MM.1S (cell line): ENCODE results near the gene ANTXR1.

Experiments used
- DNase-seq: peaks from one replicate; pipeline ENCODE4 v3.0.0-alpha.2; 2015
- H2AFZ ChIP-seq: fragments of 300-600 bp; sonication (generic); 2 replicates; pipeline ENCODE4 v1.6.0; 2016; ENCODE audit warnings: antibody characterized with exemption, low read length
- H3F3A ChIP-seq: fragments of 300-600 bp; sonication (generic); 2 replicates; pipeline ENCODE4 v1.6.1; 2016; ENCODE audit warnings: mild to moderate bottlenecking, antibody characterized with exemption, low read length, moderate library complexity, mixed read lengths; ENCODE audit not compliant: insufficient read depth
- H3K27ac ChIP-seq: fragments of 300-600 bp; sonication (generic); 2 replicates; pipeline ENCODE4 v1.5.1; 2016; ENCODE audit warnings: mild to moderate bottlenecking, low read length
- H3K27me3 ChIP-seq: fragments of 300-600 bp; sonication (generic); replicated peaks from 2 replicates; pipeline ENCODE4 v1.6.0; 2016; ENCODE audit warnings: low read length; ENCODE audit not compliant: insufficient read depth
- H3K36me3 ChIP-seq: fragments of 300-600 bp; sonication (generic); replicated peaks from 2 replicates; pipeline ENCODE4 v1.6.1; 2016; ENCODE audit warnings: mild to moderate bottlenecking, low read length, mixed read lengths; ENCODE audit not compliant: insufficient read depth
- H3K4me1 ChIP-seq: fragments of 300-600 bp; sonication (generic); 2 replicates; pipeline ENCODE4 v1.6.1; 2016; ENCODE audit warnings: low read length, mixed read lengths
- H3K4me2 ChIP-seq: fragments of 300-600 bp; sonication (generic); 2 replicates; pipeline ENCODE4 v1.6.0; 2016; ENCODE audit warnings: low read depth, low read length
- H3K4me3 ChIP-seq: fragments of 300-600 bp; sonication (generic); 2 replicates; pipeline ENCODE4 v1.5.1; 2016; ENCODE audit warnings: low read length, mixed read lengths
- H3K79me2 ChIP-seq: fragments of 300-600 bp; sonication (generic); 2 replicates; pipeline ENCODE4 v1.6.1; 2016; ENCODE audit warnings: mixed run types, low read length, mixed read lengths
- H3K9ac ChIP-seq: fragments of 300-600 bp; sonication (generic); 2 replicates; pipeline ENCODE4 v1.6.1; 2016; ENCODE audit warnings: low read length, mixed read lengths
- H3K9me2 ChIP-seq: fragments of 300-600 bp; sonication (generic); replicated peaks from 2 replicates; pipeline ENCODE4 v1.6.1; 2016; ENCODE audit warnings: mild to moderate bottlenecking, low read length, mixed read lengths; ENCODE audit not compliant: insufficient read depth
- H3K9me3 ChIP-seq: fragments of 300-600 bp; sonication (generic); replicated peaks from 2 replicates; pipeline ENCODE4 v1.6.1; 2016; ENCODE audit warnings: mild to moderate bottlenecking, low read length, mixed read lengths; ENCODE audit not compliant: insufficient read depth
- H4K20me1 ChIP-seq: fragments of 300-600 bp; sonication (generic); 2 replicates; pipeline ENCODE4 v1.6.1; 2016; ENCODE audit warnings: mild to moderate bottlenecking, low read length, moderate library complexity, mixed read lengths; ENCODE audit not compliant: insufficient read depth
- CTCF ChIP-seq: fragments of 300-600 bp; sonication (generic); IDR thresholded peaks from 2 replicates; pipeline ENCODE4 v1.5.1; 2016; ENCODE audit warnings: antibody characterized with exemption, low read length, mixed read lengths
- EZH2 ChIP-seq: fragments of 300-600 bp; sonication (generic); optimal IDR thresholded peaks from 2 replicates; pipeline ENCODE3; 2017; ENCODE audit warnings: low read depth, mild to moderate bottlenecking, antibody characterized with exemption, low read length, mixed read lengths
- EZH2phosphoT487 ChIP-seq: fragments of 300-600 bp; sonication (generic); IDR thresholded peaks from 2 replicates; pipeline ENCODE4 v1.6.1; 2018; ENCODE audit warnings: antibody characterized with exemption, low read length

ANTXR1 gene

DNA sequence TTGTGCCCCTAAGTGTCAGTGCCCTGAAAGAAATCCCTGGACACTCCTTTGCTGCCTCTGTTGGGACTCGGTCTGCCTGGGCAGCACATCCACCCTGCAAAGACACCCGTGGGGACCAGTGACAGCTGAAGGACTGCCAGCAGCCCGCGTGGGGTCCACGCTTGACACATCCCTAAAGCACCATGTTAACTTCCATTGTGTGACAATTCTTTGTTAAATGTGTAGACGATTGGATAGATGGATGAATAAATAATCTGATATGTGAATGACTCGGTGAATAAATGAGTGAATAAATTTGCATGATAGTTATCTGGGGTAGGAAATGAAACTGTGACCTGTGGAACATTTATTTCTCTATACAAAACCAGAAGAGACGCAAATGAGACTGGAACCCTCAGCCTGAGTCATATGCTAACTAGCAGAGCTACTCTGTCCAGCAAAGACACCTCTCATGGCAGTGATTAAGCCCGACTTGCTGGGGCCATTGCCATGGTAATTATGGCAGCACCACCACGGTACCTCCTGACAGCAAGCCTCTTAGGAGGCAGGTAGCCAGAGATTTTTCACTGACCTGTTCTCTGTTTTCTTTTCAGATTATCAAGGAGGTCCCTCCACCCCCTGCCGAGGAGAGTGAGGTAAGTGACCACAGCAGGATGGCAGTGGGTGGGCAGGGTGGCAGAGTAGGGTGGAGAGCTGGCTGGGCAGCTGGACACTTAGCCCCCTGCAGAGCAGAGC lies 156.8 kb downstream of the ANTXR1 start:
- no peak overlapping the region for H3K27ac ChIP-seq
- H3K36me3 ChIP-seq: no peaks in the 10 kb centered on the region
- no peak overlapping the region for H2AFZ ChIP-seq
- H3K9me2 ChIP-seq: no peaks in the 10 kb centered on the region
- no peaks in the 10 kb centered on the region for H4K20me1 ChIP-seq
- no peak overlapping the region for H3K4me2 ChIP-seq
- no peaks in the 10 kb centered on the region for H3K4me1 ChIP-seq
- no peak for DNase-seq
- no peaks in the 10 kb centered on the region for H3K9me3 ChIP-seq
- H3K4me3 ChIP-seq: no peak overlapping the region
- H3K27me3 ChIP-seq: no peaks in the 10 kb centered on the region
- TF ChIP-seq CTCF (no peak), EZH2phosphoT487 (no peak), EZH2 (no peak)
- H3K79me2 ChIP-seq: no peaks in the 10 kb centered on the region
- H3K9ac ChIP-seq: no peak overlapping the region
- no peaks in the 10 kb centered on the region for H3F3A ChIP-seq

- DNase-seq: no peak
- no peaks in the 10 kb centered on the region for H3K79me2 ChIP-seq
- no peaks in the 10 kb centered on the region for H4K20me1 ChIP-seq
- no peak overlapping the region for H3K27ac ChIP-seq
- no peak overlapping the region for H3K4me3 ChIP-seq
- no peak overlapping the region for H3K4me2 ChIP-seq
- H3K27me3 ChIP-seq: no peaks in the 10 kb centered on the region
- H2AFZ ChIP-seq: no peak overlapping the region
- H3K9ac ChIP-seq: no peak overlapping the region
- H3K36me3 ChIP-seq: no peaks in the 10 kb centered on the region
- no peaks in the 10 kb centered on the region for H3K9me3 ChIP-seq
- no peaks in the 10 kb centered on the region for H3K4me1 ChIP-seq
- no peaks in the 10 kb centered on the region for H3F3A ChIP-seq
- no peaks in the 10 kb centered on the region for H3K9me2 ChIP-seq
- no peak for TF ChIP-seq EZH2
- TF ChIP-seq CTCF: no peak
- TF ChIP-seq EZH2phosphoT487: no peak
Measured at GRCh38 chr2:69170661-69171060, 157.7 kb downstream of the ANTXR1 start.

DNA sequence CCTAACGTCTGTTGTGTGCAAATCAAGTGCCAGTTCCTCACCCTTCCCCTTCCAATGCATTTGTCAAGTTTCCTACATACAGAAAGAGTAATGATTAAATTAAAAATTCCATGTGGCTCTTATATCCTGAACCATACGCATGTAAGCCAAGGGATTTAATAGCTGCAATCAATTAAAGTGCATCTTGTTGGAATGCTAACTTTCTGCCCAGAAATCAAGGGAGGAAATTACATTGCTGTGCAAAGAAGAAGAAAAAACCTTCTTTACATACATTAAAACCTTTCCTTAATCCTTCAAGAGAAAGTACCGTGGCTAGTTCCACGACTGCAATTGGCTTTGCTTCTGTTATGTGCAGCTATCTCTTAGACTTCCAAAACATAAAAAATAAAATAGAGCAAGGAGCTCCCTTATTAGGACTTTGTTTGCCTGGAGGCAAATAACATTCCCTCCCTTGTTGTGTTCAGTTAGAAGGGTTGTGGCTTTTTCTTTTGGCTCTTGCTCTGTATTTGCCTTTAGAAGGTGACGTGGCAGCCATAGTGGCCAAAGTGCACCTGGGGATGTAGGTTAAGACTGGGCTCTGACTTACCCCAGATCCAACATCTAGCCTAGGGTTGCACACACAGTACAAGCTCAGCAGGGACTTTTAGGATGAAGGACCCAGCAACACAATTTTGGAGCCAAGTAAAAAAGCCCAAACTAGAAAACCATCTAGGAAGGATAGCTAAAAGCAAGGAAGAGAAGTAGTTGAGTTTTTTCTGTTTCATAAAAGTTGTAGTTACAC lies 158.3 kb downstream of the ANTXR1 start:
- H3K4me2 ChIP-seq: no peak overlapping the region
- H3K4me1 ChIP-seq: no peaks in the 10 kb centered on the region
- no peaks in the 10 kb centered on the region for H3K9me2 ChIP-seq
- DNase-seq: no peak
- H4K20me1 ChIP-seq: no peaks in the 10 kb centered on the region
- TF ChIP-seq EZH2phosphoT487: no peak
- TF ChIP-seq CTCF: no peak
- TF ChIP-seq EZH2: no peak
- H2AFZ ChIP-seq: no peak overlapping the region
- no peaks in the 10 kb centered on the region for H3K9me3 ChIP-seq
- H3K27ac ChIP-seq: no peak overlapping the region
- H3K9ac ChIP-seq: no peak overlapping the region
- no peaks in the 10 kb centered on the region for H3K36me3 ChIP-seq
- H3K79me2 ChIP-seq: no peaks in the 10 kb centered on the region
- H3K27me3 ChIP-seq: no peaks in the 10 kb centered on the region
- H3K4me3 ChIP-seq: no peak overlapping the region
- H3F3A ChIP-seq: no peaks in the 10 kb centered on the region
